HepG2 (cell line): ENCODE data around the gene CSPG5. TPM values are rescaled to one million over a fixed set of nuclear protein-coding genes. Genes with fewer than 3 reads are reported as not detected.
A peak's percentile ranks its signal among the peaks of the same experiment; 100 is the strongest.

ENCODE experiments used
- ATF7 ChIP-seq, 2 experiments: fragments of 450-650 bp in 1 of 2; sonication (generic) in 1 of 2; formaldehyde crosslinking in 1 of 2; IDR thresholded peaks; 2 replicates each; pipeline versions ENCODE4 v1.4.0 to v1.6.1; 2016 to 2020; ENCODE audit warnings: antibody characterized with exemption in 1 of 2, mild to moderate bottlenecking in 1 of 2, missing genetic modification reagents in 1 of 2
- BRCA1 ChIP-seq: sonication (generic); formaldehyde crosslinking; IDR thresholded peaks from 2 replicates; pipeline ENCODE4 v1.4.0; 2020; ENCODE audit warnings: missing genetic modification reagents
- EZH2 ChIP-seq: conservative IDR thresholded peaks from 2 replicates; pipeline ENCODE4 v1.6.1; 2012; ENCODE audit warnings: mild to moderate bottlenecking, low read depth, low read length, moderate library complexity
- SIN3A ChIP-seq: IDR thresholded peaks from 2 replicates; pipeline ENCODE4 v1.6.1; 2011; ENCODE audit warnings: low read depth, mild to moderate bottlenecking, control low read depth, low read length, borderline replicate concordance
- SMAD1 ChIP-seq: sonication (generic); formaldehyde crosslinking; IDR thresholded peaks from 2 replicates; pipeline ENCODE4 v1.4.0; 2020; ENCODE audit warnings: missing genetic modification reagents, low read depth, mild to moderate bottlenecking, borderline replicate concordance
- SMYD3 ChIP-seq: sonication (generic); formaldehyde crosslinking; IDR thresholded peaks from 2 replicates; pipeline ENCODE4 v1.8.1; 2023; ENCODE audit warnings: mild to moderate bottlenecking, missing genetic modification reagents
- ZMAT3 ChIP-seq: sonication (generic); formaldehyde crosslinking; conservative IDR thresholded peaks from 2 replicates; pipeline ENCODE4 v1.7.0; 2021; ENCODE audit warnings: missing genetic modification reagents
- ZMYM4 ChIP-seq: sonication (generic); formaldehyde crosslinking; IDR thresholded peaks from 2 replicates; pipeline ENCODE4 v1.8.1; 2023; ENCODE audit warnings: mild to moderate bottlenecking, missing genetic modification reagents
- ZNF10 ChIP-seq: sonication (generic); formaldehyde crosslinking; IDR thresholded peaks from 2 replicates; pipeline ENCODE4 v1.4.0; 2020; ENCODE audit warnings: mild to moderate bottlenecking, low read depth, missing genetic modification reagents, borderline replicate concordance
- ZNF20 ChIP-seq: sonication (generic); formaldehyde crosslinking; IDR thresholded peaks from 2 replicates; pipeline ENCODE4 v1.4.0; 2020; ENCODE audit warnings: mild to moderate bottlenecking, moderate library complexity, missing genetic modification reagents
- ZNF296 ChIP-seq: sonication (generic); formaldehyde crosslinking; conservative IDR thresholded peaks from 2 replicates; pipeline ENCODE4 v1.5.0; 2020; ENCODE audit warnings: mild to moderate bottlenecking, missing genetic modification reagents
- ZNF3 ChIP-seq: IDR thresholded peaks from 2 replicates; pipeline ENCODE4 v1.7.0; 2017; ENCODE audit warnings: inconsistent platforms
- ZNF382 ChIP-seq: sonication (generic); formaldehyde crosslinking; IDR thresholded peaks from 2 replicates; pipeline ENCODE4 v1.5.0; 2020; ENCODE audit warnings: missing genetic modification reagents, mild to moderate bottlenecking, borderline replicate concordance
- ZNF496 ChIP-seq: sonication (generic); formaldehyde crosslinking; IDR thresholded peaks from 2 replicates; pipeline ENCODE4 v1.8.1; 2023; ENCODE audit warnings: mild to moderate bottlenecking, moderate library complexity, missing genetic modification reagents; ENCODE audit not compliant: insufficient replicate concordance
- ZNF792 ChIP-seq: IDR thresholded peaks from 2 replicates; pipeline ENCODE4 v1.6.1; 2016
- ZNF83 ChIP-seq: sonication (generic); formaldehyde crosslinking; IDR thresholded peaks from 2 replicates; pipeline ENCODE4 v1.4.0; 2020; ENCODE audit warnings: missing genetic modification reagents, mild to moderate bottlenecking, borderline replicate concordance
- polyA plus RNA-seq, 8 experiments: library from polyadenylated mRNA; depleted of rRNA in 3 of 8; stranded (reverse) in 7 of 8; unstranded in 1 of 8; fragments of >200 nt; fragmentation: Illumina TruSeq in 4 of 8; extraction: Trizol in 4 of 8; gene quantifications; 2 replicates each; pipeline versions ENCODE4 v1.2.1 to v1.2.3, GENCODE V29; 2011 to 2016; ENCODE audit warnings: low read depth in 4 of 8, missing spikeins in 1 of 8, mixed read lengths in 1 of 8; ENCODE audit not compliant: insufficient read depth in 1 of 8
- total RNA-seq, 5 experiments: library from RNA; depleted of rRNA; stranded (reverse); fragments of >200 nt; fragmentation: Illumina TruSeq; extraction: Trizol; gene quantifications; 2 replicates each; pipeline ENCODE4 v1.2.3, GENCODE V29; 2016; ENCODE audit warnings: low read depth in 1 of 5

Gene CSPG5
- total and polyA plus RNA-seq, 2 of the 13 experiments (the other 11 are each of a cell fraction or from before 2014, with no cell fraction given): 0.07 to 0.15 TPM

GRCh38 chr3:47513125-47513929, 65.3 kb downstream of the CSPG5 start, which contains the start of gene ELP6 (continued):
- TF ChIP-seq BRCA1 (CRISPR knock-in tag): 0 out of 2 replicates have a peak, but pooled peaks have one; percentile 41
- no peak for TF ChIP-seq ZMAT3
- TF ChIP-seq SIN3A: peak; percentile 67; the same call in 1 of the 2 replicates
- TF ChIP-seq SMYD3 (CRISPR knock-in tag): 0 out of 2 replicates have a peak, but pooled peaks have one; percentile 45
- TF ChIP-seq ZNF3: no peak
- TF ChIP-seq ZNF296: no peak
- no peak for TF ChIP-seq ZNF382 (CRISPR knock-in tag)
- TF ChIP-seq SMAD1: 0 out of 2 replicates have a peak, but pooled peaks have one; percentile 19
- TF ChIP-seq ZMYM4 (CRISPR knock-in tag): peak; percentile 69; the same call in 1 of the 2 replicates
- no peak for TF ChIP-seq EZH2
- no peak for TF ChIP-seq ZNF10
- TF ChIP-seq ATF7 (IDR thresholded peaks at IDR 0.05): no peak
- TF ChIP-seq ATF7 (CRISPR knock-in tag; IDR thresholded peaks at IDR 0.05): no peak
- peak; percentile 41; the same call in 1 of the 2 replicates for TF ChIP-seq ZNF792 (CRISPR knock-in tag)
- TF ChIP-seq ZNF496 (CRISPR knock-in tag): no peak
- no peak for TF ChIP-seq ZNF20 (CRISPR knock-in tag)
- TF ChIP-seq ZNF83 (CRISPR knock-in tag): no peak
